ENCODE results near the gene TLE1. TPM values are rescaled to one million over a fixed set of nuclear protein-coding genes. Genes with fewer than 3 reads are reported as not detected.

TLE1 gene
- total and polyA plus RNA-seq, 9 of the 15 experiments (the other 6 are each of a cell fraction or from before 2014, with no cell fraction given) = 0.11 TPM; not detected in 8

DNA sequence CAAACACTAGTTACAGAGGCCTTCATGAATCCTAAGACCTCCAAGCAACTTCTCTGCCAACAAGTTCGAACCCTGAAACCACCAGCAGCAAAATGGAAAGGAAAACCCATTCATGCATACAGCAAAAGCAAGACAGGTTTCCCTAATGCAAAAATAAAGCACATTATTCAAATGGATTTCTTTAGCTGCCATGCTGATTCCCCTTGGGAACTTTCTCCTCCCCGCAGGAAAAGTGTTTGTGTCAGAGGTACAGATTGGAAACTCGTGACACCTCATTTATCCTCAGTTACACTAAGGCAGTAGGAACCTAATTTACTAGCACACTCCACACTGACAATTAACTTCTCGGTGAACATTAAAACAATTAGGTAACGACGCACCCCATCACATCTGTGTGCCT, 63.4 kb downstream of the TLE1 start (continued):
- TF ChIP-seq, protein P1, sequence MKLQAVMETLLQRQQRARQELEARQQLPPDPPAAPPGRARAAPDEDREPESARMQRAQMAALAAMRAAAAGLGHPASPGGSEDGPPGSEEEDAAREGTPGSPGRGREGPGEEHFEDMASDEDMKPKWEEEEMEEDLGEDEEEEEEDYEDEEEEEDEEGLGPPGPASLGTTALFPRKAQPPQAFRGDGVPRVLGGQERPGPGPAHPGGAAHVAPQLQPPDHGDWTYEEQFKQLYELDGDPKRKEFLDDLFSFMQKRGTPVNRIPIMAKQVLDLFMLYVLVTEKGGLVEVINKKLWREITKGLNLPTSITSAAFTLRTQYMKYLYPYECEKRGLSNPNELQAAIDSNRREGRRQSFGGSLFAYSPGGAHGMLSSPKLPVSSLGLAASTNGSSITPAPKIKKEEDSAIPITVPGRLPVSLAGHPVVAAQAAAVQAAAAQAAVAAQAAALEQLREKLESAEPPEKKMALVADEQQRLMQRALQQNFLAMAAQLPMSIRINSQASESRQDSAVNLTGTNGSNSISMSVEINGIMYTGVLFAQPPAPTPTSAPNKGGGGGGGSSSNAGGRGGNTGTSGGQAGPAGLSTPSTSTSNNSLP (IDR thresholded peaks at IDR 0.05; ENCODE audit: borderline replicate concordance, low read depth, low read length) = no peak

DNA sequence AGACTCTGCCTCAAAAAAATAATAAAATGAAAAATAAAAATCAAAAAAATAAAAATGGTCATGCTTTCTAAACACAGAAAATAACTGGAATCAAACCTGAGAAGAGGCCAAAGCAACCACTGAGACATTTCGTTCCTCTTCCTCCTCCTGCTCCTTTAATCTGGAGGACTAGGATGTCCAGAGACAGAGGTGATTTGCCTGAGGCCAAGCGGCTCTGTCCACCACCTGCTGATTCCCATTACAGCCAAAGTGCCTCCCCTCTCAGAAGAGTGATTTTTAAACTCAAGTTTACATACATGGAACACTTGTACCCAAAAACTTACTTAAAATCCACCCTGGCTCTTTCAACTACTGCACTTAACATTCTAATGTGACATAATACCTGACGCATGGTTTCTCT, 65.6 kb downstream of the TLE1 start:
- WGBS (ENCODE audit: insufficient coverage, low coverage, missing lambda C conversion rate) = 0% methylated on average over 2 of the region's 3 CpGs
- CTCF ChIA-PET (ENCODE audit: low intra/inter-chr PET ratio) = no interaction called here

More for the DNA sequence above, 65.6 kb downstream of the TLE1 start:
- H4K20me1 ChIP-seq (replicated peaks; ENCODE audit: control insufficient read depth, insufficient read depth, low read length) = no peaks in the 10 kb centered on the region
- H3K4me1 ChIP-seq (replicated peaks in 1 of 2; ENCODE audit: control insufficient read depth in 2 of 2, insufficient read depth in 2 of 2, low read length in 2 of 2) = no peaks in the 10 kb centered on the region
- H3K9me1 ChIP-seq (ENCODE audit: control insufficient read depth, insufficient read depth, low read length) = no peaks in the 10 kb centered on the region
- no peak overlapping the region for H3K9ac ChIP-seq (ENCODE audit: insufficient read depth in 1 of 2, low read depth in 2 of 2, low read length in 2 of 2)
- H3K27me3 ChIP-seq (ENCODE audit: control insufficient read depth in 2 of 2, insufficient read depth in 2 of 2, low read length in 2 of 2) = no peaks in the 10 kb centered on the region
- FAIRE-seq (no peak), DNase-seq (ENCODE audit: extremely low read depth in 1 of 4, low spot score in 3 of 4) (no peak), ATAC-seq (no peak)
- H3K79me2 ChIP-seq (ENCODE audit: control insufficient read depth, insufficient read depth, low read length) = no peaks in the 10 kb centered on the region
- H3K4me2 ChIP-seq (ENCODE audit: insufficient read depth, low read length) = no peak overlapping the region
- no peak overlapping the region for H2AFZ ChIP-seq (ENCODE audit: low read depth, low read length)
- no peak overlapping the region for H3K27ac ChIP-seq (ENCODE audit: extremely low read depth, low read depth, low read length)
- in situ Hi-C loops (cut with MboI) = no loop called here
- intact Hi-C loops (cut with micrococcal nuclease) = no loop called here
- no peaks in the 10 kb centered on the region for H3K36me3 ChIP-seq (ENCODE audit: control insufficient read depth, insufficient read depth, low read length)
- TF ChIP-seq, protein P2, sequence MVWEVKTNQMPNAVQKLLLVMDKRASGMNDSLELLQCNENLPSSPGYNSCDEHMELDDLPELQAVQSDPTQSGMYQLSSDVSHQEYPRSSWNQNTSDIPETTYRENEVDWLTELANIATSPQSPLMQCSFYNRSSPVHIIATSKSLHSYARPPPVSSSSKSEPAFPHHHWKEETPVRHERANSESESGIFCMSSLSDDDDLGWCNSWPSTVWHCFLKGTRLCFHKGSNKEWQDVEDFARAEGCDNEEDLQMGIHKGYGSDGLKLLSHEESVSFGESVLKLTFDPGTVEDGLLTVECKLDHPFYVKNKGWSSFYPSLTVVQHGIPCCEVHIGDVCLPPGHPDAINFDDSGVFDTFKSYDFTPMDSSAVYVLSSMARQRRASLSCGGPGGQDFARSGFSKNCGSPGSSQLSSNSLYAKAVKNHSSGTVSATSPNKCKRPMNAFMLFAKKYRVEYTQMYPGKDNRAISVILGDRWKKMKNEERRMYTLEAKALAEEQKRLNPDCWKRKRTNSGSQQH (CRISPR knock-in tag; IDR thresholded peaks at IDR 0.05) = no peak
- TF ChIP-seq BHLHE40 (IDR thresholded peaks at IDR 0.05; ENCODE audit: low read length) (no peak), HNRNPK (IDR thresholded peaks at IDR 0.05; ENCODE audit: low read depth, low read length, poor library complexity, severe bottlenecking) (no peak), TGIF2 (CRISPR knock-in tag; IDR thresholded peaks at IDR 0.05) (no peak), ZEB2 (IDR thresholded peaks at IDR 0.05) (no peak), TEAD4 (IDR thresholded peaks at IDR 0.05; ENCODE audit: low read length) (no peak), TEAD4 (CRISPR knock-in tag; IDR thresholded peaks at IDR 0.05; ENCODE audit: borderline replicate concordance) (no peak)
- POLR2A ChIA-PET = no interaction called here
- no peaks in the 10 kb centered on the region for H3K9me3 ChIP-seq (replicated peaks; ENCODE audit: control insufficient read depth, insufficient read depth, low read depth, low read length)
- no peak overlapping the region for H3K4me3 ChIP-seq
- BruUV-seq (replicated peaks) = no TSS peak
